ENCODE results near the gene USP35. TPM values are rescaled to one million over a fixed set of nuclear protein-coding genes. Genes with fewer than 3 reads are reported as not detected.

Gene USP35
- total RNA-seq, 1 donor from 2014 or later: 10.9 TPM

DNA sequence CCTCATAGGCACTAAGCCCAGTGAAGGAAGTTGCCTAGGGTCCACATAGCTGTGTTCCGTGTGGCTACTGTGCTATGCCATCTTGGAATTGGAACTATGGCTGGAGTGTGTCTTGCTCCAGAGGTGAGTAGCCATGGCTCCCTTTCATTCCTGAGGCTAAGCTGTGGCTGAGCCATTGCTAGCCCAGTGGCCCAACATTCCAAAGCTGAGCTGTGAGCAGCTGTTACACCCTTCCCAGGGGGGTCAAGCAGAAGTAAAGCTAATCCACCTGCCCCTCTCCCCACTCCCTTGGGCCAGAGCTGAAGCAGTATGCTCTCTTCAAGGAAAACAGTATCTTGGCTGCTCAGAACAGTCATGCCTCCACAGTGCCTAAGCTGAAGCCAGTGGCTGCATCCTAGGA, 51.1 kb downstream of the USP35 start:
- DNase-seq (ENCODE audit: extremely low spot score, unreplicated experiment): no peak
- H3K4me3 Mint-ChIP-seq (ENCODE audit: unreplicated experiment): no peak overlapping the region
- H3K4me1 Mint-ChIP-seq (ENCODE audit: unreplicated experiment): no peaks in the 10 kb centered on the region
- H3K27ac Mint-ChIP-seq (ENCODE audit: unreplicated experiment): no peak overlapping the region
- H3K9me3 Mint-ChIP-seq (ENCODE audit: unreplicated experiment): peaks cover 20% of the 10 kb centered on the region
- no peaks in the 10 kb centered on the region for H3K27me3 Mint-ChIP-seq (ENCODE audit: unreplicated experiment)
- TF ChIP-seq, protein P1, sequence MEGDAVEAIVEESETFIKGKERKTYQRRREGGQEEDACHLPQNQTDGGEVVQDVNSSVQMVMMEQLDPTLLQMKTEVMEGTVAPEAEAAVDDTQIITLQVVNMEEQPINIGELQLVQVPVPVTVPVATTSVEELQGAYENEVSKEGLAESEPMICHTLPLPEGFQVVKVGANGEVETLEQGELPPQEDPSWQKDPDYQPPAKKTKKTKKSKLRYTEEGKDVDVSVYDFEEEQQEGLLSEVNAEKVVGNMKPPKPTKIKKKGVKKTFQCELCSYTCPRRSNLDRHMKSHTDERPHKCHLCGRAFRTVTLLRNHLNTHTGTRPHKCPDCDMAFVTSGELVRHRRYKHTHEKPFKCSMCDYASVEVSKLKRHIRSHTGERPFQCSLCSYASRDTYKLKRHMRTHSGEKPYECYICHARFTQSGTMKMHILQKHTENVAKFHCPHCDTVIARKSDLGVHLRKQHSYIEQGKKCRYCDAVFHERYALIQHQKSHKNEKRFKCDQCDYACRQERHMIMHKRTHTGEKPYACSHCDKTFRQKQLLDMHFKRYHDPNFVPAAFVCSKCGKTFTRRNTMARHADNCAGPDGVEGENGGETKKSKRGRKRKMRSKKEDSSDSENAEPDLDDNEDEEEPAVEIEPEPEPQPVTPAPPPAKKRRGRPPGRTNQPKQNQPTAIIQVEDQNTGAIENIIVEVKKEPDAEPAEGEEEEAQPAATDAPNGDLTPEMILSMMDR (IDR thresholded peaks at IDR 0.05): no peak
- H3K36me3 Mint-ChIP-seq (ENCODE audit: unreplicated experiment): peaks cover 27% of the 10 kb centered on the region

DNA sequence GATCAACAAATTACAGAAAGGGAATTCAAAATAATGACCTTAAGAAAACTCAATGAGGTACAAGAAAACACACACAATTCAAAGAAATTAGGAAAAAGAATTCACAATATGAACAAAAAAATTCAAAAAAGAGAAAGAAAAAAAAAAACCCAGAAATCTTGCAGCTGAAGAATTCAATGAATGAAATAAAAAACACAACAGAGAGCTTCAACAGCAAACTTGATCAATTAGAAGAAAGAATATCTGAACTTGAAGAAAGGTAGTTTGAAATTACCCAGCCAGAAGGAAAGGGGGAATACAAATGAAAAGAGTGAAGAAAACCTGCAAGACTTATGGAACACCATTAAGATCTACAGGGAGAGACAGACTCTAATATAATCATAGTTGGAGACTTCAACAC, 52.8 kb downstream of the USP35 start:
- H3K27me3 Mint-ChIP-seq (ENCODE audit: unreplicated experiment): no peaks in the 10 kb centered on the region
- H3K27ac Mint-ChIP-seq (ENCODE audit: unreplicated experiment): no peak overlapping the region
- peaks cover 20% of the 10 kb centered on the region for H3K9me3 Mint-ChIP-seq (ENCODE audit: unreplicated experiment)

DNA sequence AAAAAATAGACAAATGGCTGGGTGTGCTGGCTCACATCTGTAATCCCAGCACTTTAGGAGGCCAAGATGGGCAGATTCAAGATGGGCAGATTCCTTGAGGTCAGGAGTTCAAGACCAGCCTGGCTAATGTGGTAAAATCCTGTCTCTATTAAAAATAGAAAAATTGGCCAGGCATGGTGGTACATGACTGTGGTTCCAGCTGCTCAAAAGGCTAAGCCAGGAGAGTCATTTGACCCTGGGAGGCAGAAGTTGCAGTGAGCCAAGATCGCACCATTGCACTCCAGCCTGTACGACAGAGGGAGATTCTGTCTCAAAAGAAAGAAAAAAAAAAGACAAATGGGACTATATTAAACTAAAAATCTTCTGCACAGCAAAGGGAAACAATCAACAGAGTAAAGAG, 55.4 kb downstream of the USP35 start:
- no peak for DNase-seq (ENCODE audit: extremely low spot score, unreplicated experiment)
- Mint-ChIP-seq H3K36me3 (ENCODE audit: unreplicated experiment) (peaks cover 30% of the 10 kb centered on the region), H3K4me3 (ENCODE audit: unreplicated experiment) (no peak overlapping the region), H3K27ac (ENCODE audit: unreplicated experiment) (no peak overlapping the region), H3K4me1 (ENCODE audit: unreplicated experiment) (no peaks in the 10 kb centered on the region), H3K9me3 (ENCODE audit: unreplicated experiment) (peaks cover 12% of the 10 kb centered on the region), H3K27me3 (ENCODE audit: unreplicated experiment) (no peaks in the 10 kb centered on the region)
- TF ChIP-seq, protein P1 (IDR thresholded peaks at IDR 0.05): no peak

More for the DNA sequence above, 52.8 kb downstream of the USP35 start:
- TF ChIP-seq, protein P1 (IDR thresholded peaks at IDR 0.05): no peak
- Mint-ChIP-seq H3K4me3 (ENCODE audit: unreplicated experiment) (no peak overlapping the region), H3K4me1 (ENCODE audit: unreplicated experiment) (no peaks in the 10 kb centered on the region), H3K36me3 (ENCODE audit: unreplicated experiment) (peaks cover 30% of the 10 kb centered on the region)
- no peak for DNase-seq (ENCODE audit: extremely low spot score, unreplicated experiment)

DNA sequence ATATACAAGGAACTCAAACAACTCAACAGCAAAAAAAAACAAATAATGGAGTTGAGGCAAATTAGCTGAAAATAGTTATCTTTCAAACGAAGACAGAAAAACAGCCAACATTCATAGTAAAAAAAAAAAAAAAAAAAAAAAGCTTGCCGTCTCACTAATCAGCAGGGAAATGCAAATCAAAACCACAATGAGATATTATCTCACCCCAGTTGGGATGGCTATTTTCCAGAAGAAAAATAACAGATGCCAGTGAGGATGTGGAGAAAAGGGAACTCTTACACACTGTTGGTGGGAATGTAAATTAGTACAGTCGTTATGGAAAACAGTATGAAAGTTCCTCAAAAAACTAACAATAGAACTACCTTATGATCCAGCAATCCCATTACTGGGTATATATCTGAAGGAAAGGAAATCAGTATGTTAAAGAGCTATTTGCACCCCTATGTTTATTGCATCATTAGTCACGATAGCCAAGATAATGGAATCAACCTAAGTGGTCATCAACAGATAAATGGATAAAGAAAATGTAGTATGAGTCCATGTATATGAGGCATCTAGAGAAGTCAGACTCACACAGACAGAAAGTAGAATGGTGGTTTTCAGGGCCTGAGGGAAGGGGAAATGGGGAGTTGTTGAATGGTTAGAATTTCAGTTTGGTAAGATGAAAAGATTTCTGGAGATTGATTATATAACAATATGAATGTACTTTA, 56.0 kb downstream of the USP35 start:
- Mint-ChIP-seq H3K36me3 (ENCODE audit: unreplicated experiment) (peaks cover 30% of the 10 kb centered on the region), H3K9me3 (ENCODE audit: unreplicated experiment) (peaks cover 12% of the 10 kb centered on the region), H3K4me3 (ENCODE audit: unreplicated experiment) (no peak overlapping the region), H3K4me1 (ENCODE audit: unreplicated experiment) (no peaks in the 10 kb centered on the region), H3K27me3 (ENCODE audit: unreplicated experiment) (no peaks in the 10 kb centered on the region), H3K27ac (ENCODE audit: unreplicated experiment) (no peak overlapping the region)
- no peak for DNase-seq (ENCODE audit: extremely low spot score, unreplicated experiment)
- TF ChIP-seq, protein P1 (IDR thresholded peaks at IDR 0.05): no peak

DNA sequence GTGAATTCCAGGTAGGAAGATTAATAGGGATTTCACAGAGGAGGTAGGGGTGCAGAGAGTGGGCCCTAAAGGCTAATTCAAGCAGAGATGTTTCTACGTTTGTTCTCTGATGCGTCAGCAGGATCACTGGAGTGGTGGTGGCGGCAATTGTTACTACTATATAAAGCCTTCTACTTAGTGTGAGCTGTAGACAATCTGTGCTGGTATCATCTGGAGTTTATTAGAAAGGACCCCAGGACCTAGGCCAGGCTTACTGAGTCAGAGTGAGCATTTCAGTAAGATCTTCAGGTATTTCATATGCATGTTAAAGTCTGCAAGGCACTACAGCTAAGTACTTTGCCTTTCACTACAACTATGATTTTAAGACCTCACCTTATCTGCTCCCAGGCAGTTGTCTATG, 59.5 kb downstream of the USP35 start:
- Mint-ChIP-seq H3K4me1 (ENCODE audit: unreplicated experiment) (peaks cover 1% of the 10 kb centered on the region), H3K27ac (ENCODE audit: unreplicated experiment) (no peak overlapping the region), H3K36me3 (ENCODE audit: unreplicated experiment) (peaks cover 15% of the 10 kb centered on the region), H3K9me3 (ENCODE audit: unreplicated experiment) (no peaks in the 10 kb centered on the region), H3K4me3 (ENCODE audit: unreplicated experiment) (no peak overlapping the region), H3K27me3 (ENCODE audit: unreplicated experiment) (no peaks in the 10 kb centered on the region)
- DNase-seq (ENCODE audit: extremely low spot score, unreplicated experiment): no peak
- TF ChIP-seq, protein P1 (IDR thresholded peaks at IDR 0.05): no peak

All from osteocyte (in vitro differentiated cells).